HK-2 (cell line): Measurements from ENCODE around the gene CCNE1.
A peak's percentile ranks its signal among the peaks of the same experiment; 100 is the strongest.

Experiments used
- DNase-seq: peaks from one replicate; pipeline ENCODE4 v3.0.0-alpha.2; 2018; ENCODE audit not compliant: unreplicated experiment

CCNE1 gene

GRCh38 chr19:29843180-29844051 is 31.6 kb downstream of the CCNE1 start:
- DNase-seq: peak; percentile 35

GRCh38 chr19:29844891-29845573 is 33.2 kb downstream of the CCNE1 start:
- peak; percentile 94 for DNase-seq

GRCh38 chr19:29845574-29846176 is 33.9 kb downstream of the CCNE1 start:
- DNase-seq: peak; percentile 48

- no peak for DNase-seq
Observed at GRCh38 chr19:29849208-29849607, 37.4 kb downstream of the CCNE1 start.

- DNase-seq: no peak
Observed at GRCh38 chr19:29850482-29850881, 38.7 kb downstream of the CCNE1 start.

GRCh38 chr19:29851769-29852521 is 40.2 kb downstream of the CCNE1 start:
- DNase-seq: no peak

- no peak for DNase-seq
Observed at GRCh38 chr19:29854033-29854432, 42.2 kb downstream of the CCNE1 start.

- no peak for DNase-seq
Observed at GRCh38 chr19:29855087-29855486, 43.3 kb downstream of the CCNE1 start.

GRCh38 chr19:29855741-29856500 is 44.1 kb downstream of the CCNE1 start:
- no peak for DNase-seq

- DNase-seq: peak; percentile 31
Observed at GRCh38 chr19:29858000-29858596, 46.3 kb downstream of the CCNE1 start.

GRCh38 chr19:29858621-29859020 is 46.8 kb downstream of the CCNE1 start:
- DNase-seq: no peak

GRCh38 chr19:29860492-29860891 is 48.7 kb downstream of the CCNE1 start:
- DNase-seq: no peak

GRCh38 chr19:29861574-29861973 is 49.8 kb downstream of the CCNE1 start:
- DNase-seq: no peak

- no peak for DNase-seq
Observed at GRCh38 chr19:29866011-29866410, 54.2 kb downstream of the CCNE1 start.

GRCh38 chr19:29867984-29868383 is 56.2 kb downstream of the CCNE1 start:
- DNase-seq: no peak

GRCh38 chr19:29871143-29871542 is 59.4 kb downstream of the CCNE1 start:
- no peak for DNase-seq

- peak; percentile 31 for DNase-seq
Observed at GRCh38 chr19:29872224-29872731, 60.5 kb downstream of the CCNE1 start.

- peak; percentile 40 for DNase-seq
Observed at GRCh38 chr19:29873024-29873800, 61.4 kb downstream of the CCNE1 start.
